ENCODE measurements around the gene EVA1A. TPM values are rescaled to one million over a fixed set of nuclear protein-coding genes. Genes with fewer than 3 reads are reported as not detected.

Gene EVA1A
- total and polyA plus RNA-seq, 2 of the 8 experiments (the other 6 are each of a cell fraction or from before 2014, with no cell fraction given), result 2.4 to 4.3 TPM

DNA sequence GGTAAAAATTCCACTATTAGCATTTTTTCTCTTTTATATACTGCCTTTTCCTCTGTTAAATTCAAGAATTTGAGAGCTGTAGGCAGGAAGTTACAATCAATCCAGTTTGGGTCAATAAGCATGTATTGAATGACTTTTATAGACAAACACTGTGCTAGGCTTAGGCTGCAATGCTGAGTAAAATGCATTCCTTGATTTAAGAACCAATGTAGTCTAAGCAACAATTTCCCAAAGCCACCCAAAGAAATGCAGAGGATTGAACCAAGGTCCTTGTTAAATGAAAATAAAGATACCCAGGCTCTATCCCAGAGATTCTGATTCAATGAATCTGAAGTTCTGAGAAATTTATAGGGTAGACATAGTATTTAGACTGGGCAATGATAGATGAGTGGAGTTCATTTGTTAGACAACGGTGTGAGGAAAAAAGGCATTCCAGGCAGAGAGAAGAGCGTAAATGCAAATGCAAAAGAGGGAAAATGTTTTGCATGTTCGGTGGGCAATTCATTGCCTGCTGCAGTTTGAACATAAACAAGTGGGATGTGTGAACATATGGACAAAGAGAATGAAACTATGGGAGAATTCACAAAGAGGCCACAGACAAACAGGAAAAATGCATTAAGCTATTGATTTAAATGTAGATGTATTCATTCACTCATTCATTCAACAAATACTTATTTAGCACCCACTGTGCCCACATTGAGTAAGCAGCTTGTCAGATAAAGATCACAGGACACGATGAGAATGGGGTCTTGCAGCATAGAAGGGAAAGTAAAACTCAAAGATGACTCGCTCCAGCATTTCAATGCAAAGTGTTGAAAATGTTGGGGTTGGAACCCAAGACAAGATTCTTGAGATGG lies 107.1 kb downstream of the EVA1A start:
- H2AK5ac ChIP-seq (ENCODE audit: low read depth, low read length), result no peak overlapping the region
- no peak overlapping the region for H2BK20ac ChIP-seq (ENCODE audit: low read length)
- no peak overlapping the region for H3K4me3 ChIP-seq (ENCODE audit: extremely low read depth in 1 of 4, insufficient read depth in 2 of 4, low read depth in 3 of 4, low read length in 4 of 4)
- H4K5ac ChIP-seq (ENCODE audit: insufficient read length, low read depth, low read length), result no peak overlapping the region
- no peak overlapping the region for H2BK12ac ChIP-seq (ENCODE audit: low read depth, low read length)
- no peak overlapping the region for H2AFZ ChIP-seq (ENCODE audit: low read length)
- CTCF ChIA-PET (ENCODE audit: partially characterized antibody), result interaction anchor here (0.6 to 6.7 kb wide), 5 partner anchors 12 to 214 kb away, joined by 3 to 58 read pairs (median 4); no protein-coding TSS in a partner anchor
- WGBS, 2 experiments (ENCODE audit: extremely low coverage in 1 of 2, insufficient coverage in 1 of 2, insufficient read length in 1 of 2, insufficient replicate concordance in 2 of 2, low coverage in 1 of 2, low lambda C conversion rate in 2 of 2, missing lambda C conversion rate in 1 of 2), result 68% methylated on average over 5 of the region's 5 CpGs; no CpG with 5 or more reads in 1 of the 2 experiments
- no peak overlapping the region for H3K14ac ChIP-seq (ENCODE audit: insufficient read length)
- H4K8ac ChIP-seq (ENCODE audit: extremely low read depth, insufficient read depth, low read length), result no peak overlapping the region
- H3K4ac ChIP-seq (replicated peaks; ENCODE audit: insufficient read length, low read depth, low read length), result no peak overlapping the region
- H2BK15ac ChIP-seq (ENCODE audit: low read length), result no peak overlapping the region
- no peak overlapping the region for H3K18ac ChIP-seq (ENCODE audit: extremely low read depth, low read length)
- H3K27ac ChIP-seq (ENCODE audit: low read depth, low read length), result no peak overlapping the region
- no peak for DNase-seq (ENCODE audit: low read depth in 1 of 2, low spot score in 2 of 2)
- peaks cover 0 to 7% (median 4%) of the 10 kb centered on the region in 4 experiments; a peak in 1 of 7 replicates for H3K4me1 ChIP-seq (replicated peaks in 1 of 4; ENCODE audit: control insufficient read depth in 3 of 4, insufficient read depth in 4 of 4, low read length in 3 of 4)
- TF ChIP-seq POU5F1 (IDR thresholded peaks at IDR 0.05; ENCODE audit: low read depth, low read length), result no peak
- TF ChIP-seq SUZ12 (IDR thresholded peaks at IDR 0.05; ENCODE audit: low read length), result no peak
- TF ChIP-seq BRCA1 (IDR thresholded peaks at IDR 0.05; ENCODE audit: low read depth, low read length), result no peak
- TF ChIP-seq E2F6 (IDR thresholded peaks at IDR 0.05), result no peak
- TF ChIP-seq MAFK (IDR thresholded peaks at IDR 0.05; ENCODE audit: low read depth, low read length), result no peak
- TF ChIP-seq EGR1 (IDR thresholded peaks at IDR 0.05; ENCODE audit: borderline replicate concordance, low read depth, low read length), result no peak
- TF ChIP-seq SAP30 (IDR thresholded peaks at IDR 0.05; ENCODE audit: insufficient read depth, insufficient replicate concordance, low read length), result no peak
- TF ChIP-seq SRF (IDR thresholded peaks at IDR 0.05; ENCODE audit: low read depth, low read length), result no peak
- TF ChIP-seq TAF1 (IDR thresholded peaks at IDR 0.05; ENCODE audit: low read depth, low read length), result no peak
- no peak for TF ChIP-seq GTF2F1 (IDR thresholded peaks at IDR 0.05; ENCODE audit: borderline replicate concordance, low read depth, low read length)
- no peak overlapping the region for H3K23ac ChIP-seq (ENCODE audit: insufficient read length)
- H3K56ac ChIP-seq (replicated peaks; ENCODE audit: insufficient read length, low read depth, low read length), result no peak overlapping the region
- H2BK120ac ChIP-seq (replicated peaks; ENCODE audit: low read depth, low read length), result no peak overlapping the region
- H3K27me3 ChIP-seq (replicated peaks in 1 of 4; ENCODE audit: control insufficient read depth in 3 of 4, extremely low read depth in 1 of 4, insufficient read depth in 3 of 4, low read length in 3 of 4), result no peaks in the 10 kb centered on the region
- H2BK5ac ChIP-seq (ENCODE audit: low read depth, low read length), result no peak overlapping the region
- POLR2A ChIA-PET (ENCODE audit: partially characterized antibody), result no interaction called here
- H3K4me2 ChIP-seq (ENCODE audit: insufficient read depth in 1 of 2, low read depth in 2 of 2, low read length in 2 of 2), result no peak overlapping the region
- H3K9ac ChIP-seq (replicated peaks in 1 of 4; ENCODE audit: extremely low read depth in 1 of 4, low read depth in 3 of 4, low read length in 3 of 4), result no peak overlapping the region
- FAIRE-seq, result no peak
- H3K79me2 ChIP-seq (ENCODE audit: control insufficient read depth in 1 of 2, insufficient read depth in 2 of 2, low read length in 2 of 2), result no peaks in the 10 kb centered on the region
- peaks cover 0 to 2% of the 10 kb centered on the region in 2 experiments; a peak in 2 of 4 replicates for H3K9me3 ChIP-seq (ENCODE audit: insufficient read depth in 2 of 2, low read depth in 1 of 2, low read length in 1 of 2)
- no peaks in the 10 kb centered on the region for H3K23me2 ChIP-seq (ENCODE audit: low read depth, low read length)
- H3K36me3 ChIP-seq (ENCODE audit: control insufficient read depth in 2 of 4, insufficient read depth in 4 of 4, low read length in 3 of 4), result no peaks in the 10 kb centered on the region
- H4K20me1 ChIP-seq (replicated peaks in 1 of 2; ENCODE audit: control insufficient read depth in 1 of 2, insufficient read depth in 2 of 2, low read length in 2 of 2), result no peaks in the 10 kb centered on the region
- no peaks in the 10 kb centered on the region for H3K79me1 ChIP-seq (ENCODE audit: low read depth, low read length)
- no peak overlapping the region for H4K91ac ChIP-seq (replicated peaks; ENCODE audit: insufficient read length, low read length)

All from H1 (cell line).